Neuronal stem cell (in vitro differentiated cells): Measurements from ENCODE around the gene CIART.

Experiments used
- DNase-seq: peaks from one replicate; pipeline ENCODE4 v3.0.0-alpha.2; 2013; ENCODE audit warnings: low spot score
- H2AFZ ChIP-seq: one replicate; pipeline ENCODE4 v1.6.1; 2013; ENCODE audit warnings: mild to moderate bottlenecking, low read length, inconsistent platforms
- H2AK5ac ChIP-seq: 2 replicates; pipeline ENCODE4 v1.6.1; 2013; ENCODE audit warnings: low read depth, mild to moderate bottlenecking, inconsistent platforms, low read length, moderate library complexity, mixed read lengths
- H2BK120ac ChIP-seq: 2 replicates; pipeline ENCODE4 v1.6.1; 2013; ENCODE audit warnings: low read depth, mild to moderate bottlenecking, inconsistent platforms, low read length, moderate library complexity, mixed read lengths
- H2BK12ac ChIP-seq: one replicate; pipeline ENCODE4 v1.6.1; 2013; ENCODE audit warnings: low read length, inconsistent platforms
- H2BK15ac ChIP-seq: 2 replicates; pipeline ENCODE4 v1.6.1; 2013; ENCODE audit warnings: mild to moderate bottlenecking, low read length, inconsistent platforms, mixed read lengths
- H2BK5ac ChIP-seq: one replicate; pipeline ENCODE4 v1.6.1; 2013; ENCODE audit warnings: inconsistent platforms, mild to moderate bottlenecking, low read length, moderate library complexity
- H3K14ac ChIP-seq: one replicate; pipeline ENCODE4 v1.6.1; 2013; ENCODE audit warnings: low read length, inconsistent platforms
- H3K18ac ChIP-seq: 2 replicates; pipeline ENCODE4 v1.6.1; 2013; ENCODE audit warnings: low read length, inconsistent platforms
- H3K23ac ChIP-seq: 2 replicates; pipeline ENCODE4 v1.6.1; 2013; ENCODE audit warnings: low read depth, mild to moderate bottlenecking, mixed read lengths, low read length, inconsistent platforms; ENCODE audit not compliant: poor library complexity
- H3K27ac ChIP-seq: replicated peaks from 3 replicates; pipeline ENCODE4 v1.5.1; 2013; ENCODE audit warnings: low read length, inconsistent platforms
- H3K27me3 ChIP-seq, 3 experiments: 2 replicates each; pipeline ENCODE4 v1.6.1; 2013; ENCODE audit warnings: low read length in 3 of 3, mild to moderate bottlenecking in 2 of 3, inconsistent platforms in 1 of 3, low read depth in 1 of 3, mixed read lengths in 1 of 3, moderate library complexity in 1 of 3; ENCODE audit not compliant: control insufficient read depth in 3 of 3, insufficient read depth in 3 of 3
- H3K36me3 ChIP-seq, 2 donors: replicated peaks in 1 of 2; 2 replicates each; pipeline ENCODE4 v1.6.1; 2013; ENCODE audit warnings: low read length in 2 of 2; ENCODE audit not compliant: control insufficient read depth in 2 of 2, insufficient read depth in 2 of 2
- H3K4ac ChIP-seq: 2 replicates; pipeline ENCODE4 v1.6.1; 2013; ENCODE audit warnings: inconsistent platforms, mild to moderate bottlenecking, low read length, moderate library complexity
- H3K4me1 ChIP-seq, 2 donors: 1 replicate in 1 of 2; 2 replicates in 1 of 2; pipeline ENCODE4 v1.6.1; 2013; ENCODE audit warnings: low read length in 2 of 2, low read depth in 1 of 2; ENCODE audit not compliant: control insufficient read depth in 2 of 2, insufficient read depth in 1 of 2
- H3K4me2 ChIP-seq: one replicate; pipeline ENCODE4 v1.6.1; 2013; ENCODE audit warnings: mild to moderate bottlenecking, low read length, inconsistent platforms; ENCODE audit not compliant: insufficient read depth, poor library complexity, severe bottlenecking
- H3K4me3 ChIP-seq, 2 donors: 2 replicates each; pipeline ENCODE4 v1.5.1; 2013; ENCODE audit warnings: low read length in 2 of 2, mild to moderate bottlenecking in 2 of 2, inconsistent platforms in 1 of 2, moderate library complexity in 1 of 2
- H3K79me1 ChIP-seq: one replicate; pipeline ENCODE4 v1.6.1; 2013; ENCODE audit warnings: low read depth, mild to moderate bottlenecking, inconsistent platforms, low read length, moderate library complexity
- H3K9ac ChIP-seq: one replicate; pipeline ENCODE4 v1.6.1; 2013; ENCODE audit warnings: mild to moderate bottlenecking, low read depth, low read length, inconsistent platforms; ENCODE audit not compliant: poor library complexity
- H3K9me3 ChIP-seq, 2 donors: replicated peaks in 1 of 2; 2 replicates each; pipeline versions ENCODE3 to v1.6.1; 2013; ENCODE audit warnings: low read length in 2 of 2, mild to moderate bottlenecking in 2 of 2, inconsistent platforms in 1 of 2, low read depth in 1 of 2, mixed read lengths in 1 of 2, moderate library complexity in 1 of 2; ENCODE audit not compliant: control insufficient read depth in 2 of 2, insufficient read depth in 1 of 2
- H4K8ac ChIP-seq: one replicate; pipeline ENCODE4 v1.6.1; 2013; ENCODE audit warnings: low read depth, mild to moderate bottlenecking, inconsistent platforms, low read length, moderate library complexity
- H4K91ac ChIP-seq: one replicate; pipeline ENCODE4 v1.6.1; 2013; ENCODE audit warnings: low read length, low read depth, mild to moderate bottlenecking, inconsistent platforms; ENCODE audit not compliant: poor library complexity
- WGBS, 2 donors: extraction: QIAGEN DNeasy Blood & Tissue Kit; methylation state at CpG; one replicate each; pipeline ENCODE4 v1.1.7; 2013; ENCODE audit warnings: missing lambda C conversion rate in 2 of 2, mixed read lengths in 1 of 2; ENCODE audit not compliant: insufficient read length in 2 of 2, insufficient replicate concordance in 1 of 2; ENCODE audit errors: extremely low coverage in 2 of 2; 5-methylcytosine and 5-hydroxymethylcytosine counted together

Gene CIART

DNA sequence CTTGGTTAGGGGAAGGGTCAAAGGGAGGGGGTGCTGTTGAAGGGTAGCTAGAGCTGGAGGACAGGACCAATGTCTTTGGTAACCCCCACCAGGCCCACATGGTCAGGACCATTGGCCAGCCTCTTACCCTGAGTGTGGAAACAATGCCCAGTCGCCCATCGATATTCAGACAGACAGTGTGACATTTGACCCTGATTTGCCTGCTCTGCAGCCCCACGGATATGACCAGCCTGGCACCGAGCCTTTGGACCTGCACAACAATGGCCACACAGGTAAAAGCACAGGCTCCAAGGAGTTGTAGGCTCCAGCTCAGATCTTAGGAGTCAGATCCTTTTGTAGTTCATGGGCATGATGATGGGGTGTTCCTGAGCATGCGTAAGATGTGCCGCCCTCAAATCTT is 21.0 kb upstream of the CIART start:
- Histone ChIP-seq H4K91ac (no peak overlapping the region), H2BK15ac (no peak overlapping the region), H2BK120ac (no peak overlapping the region), H3K79me1 (peaks cover 7% of the 10 kb centered on the region), H2BK12ac (peak overlapping the region; percentile 18), H3K36me3 (peaks cover 34 to 60% of the 10 kb centered on the region in 2 donors), H2AK5ac (no peak overlapping the region), H3K27me3 (no peaks in the 10 kb centered on the region), H3K9ac (no peak overlapping the region), H3K14ac (no peak overlapping the region), H3K9me3 (no peaks in the 10 kb centered on the region), H2BK5ac (no peak overlapping the region), H4K8ac (no peak overlapping the region), H3K4me2 (no peak overlapping the region), H3K23ac (no peak overlapping the region), H3K4me3 (no peak overlapping the region), H2AFZ (no peak overlapping the region), H3K4me1 (peaks cover 18% of the 10 kb centered on the region in 2 donors), H3K27ac (no peak overlapping the region), H3K4ac (no peak overlapping the region), H3K18ac (no peak overlapping the region)
- DNase-seq, result no peak
- WGBS, 2 donors, result no CpG with 5 or more reads among the region's 6 CpGs

DNA sequence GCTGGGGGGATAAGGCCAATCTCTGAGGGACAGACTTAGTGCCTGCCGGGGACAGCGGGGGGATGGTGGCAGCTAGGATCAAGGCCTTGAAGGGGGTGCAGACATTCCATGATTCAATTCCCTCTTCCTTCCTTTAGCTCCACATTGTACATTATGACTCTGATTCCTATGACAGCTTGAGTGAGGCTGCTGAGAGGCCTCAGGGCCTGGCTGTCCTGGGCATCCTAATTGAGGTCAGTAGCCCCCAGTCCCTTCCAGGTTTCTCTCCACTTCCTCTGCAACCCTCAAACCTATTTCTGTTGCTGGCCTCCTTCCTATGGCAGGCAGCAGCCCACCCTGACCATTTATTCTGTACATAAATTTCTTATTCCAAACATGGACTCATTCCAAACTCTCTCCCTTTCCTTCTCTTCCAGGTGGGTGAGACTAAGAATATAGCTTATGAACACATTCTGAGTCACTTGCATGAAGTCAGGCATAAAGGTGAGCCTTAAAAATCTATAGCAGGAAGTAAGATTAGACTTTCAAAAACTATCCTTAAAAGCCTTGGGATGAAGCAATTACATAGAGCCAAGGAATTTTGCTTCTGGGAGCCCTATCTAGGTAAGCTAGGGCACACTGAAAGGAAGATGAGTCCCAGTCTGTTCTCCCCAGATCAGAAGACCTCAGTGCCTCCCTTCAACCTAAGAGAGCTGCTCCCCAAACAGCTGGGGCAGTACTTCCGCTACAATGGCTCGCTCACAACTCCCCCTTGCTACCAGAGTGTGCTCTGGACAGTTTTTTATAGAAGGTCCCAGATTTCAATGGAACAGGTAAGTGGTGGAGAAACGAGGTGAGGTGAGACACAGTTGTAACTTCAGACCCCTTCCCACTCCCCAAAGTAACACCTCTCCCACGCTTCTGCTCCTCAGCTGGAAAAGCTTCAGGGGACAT is 19.7 kb upstream of the CIART start:
- DNase-seq, result no peak
- H3K4me1 ChIP-seq, result peaks cover 13 to 20% of the 10 kb centered on the region in 2 donors
- no peak overlapping the region for H2BK120ac ChIP-seq
- no peak overlapping the region for H3K23ac ChIP-seq
- H3K27me3 ChIP-seq, result no peaks in the 10 kb centered on the region
- H3K4ac ChIP-seq, result no peak overlapping the region
- no peak overlapping the region for H2BK15ac ChIP-seq
- H3K4me3 ChIP-seq, result no peak overlapping the region
- no peak overlapping the region for H2AFZ ChIP-seq
- no CpG with 5 or more reads among the region's 6 CpGs for WGBS, 2 donors
- H2BK5ac ChIP-seq, result no peak overlapping the region
- H3K9ac ChIP-seq, result no peak overlapping the region
- no peak overlapping the region for H3K4me2 ChIP-seq
- H2AK5ac ChIP-seq, result no peak overlapping the region
- no peak overlapping the region for H4K8ac ChIP-seq
- H4K91ac ChIP-seq, result no peak overlapping the region
- no peak overlapping the region for H3K14ac ChIP-seq
- no peak overlapping the region for H3K27ac ChIP-seq
- peaks cover 43 to 73% of the 10 kb centered on the region in 2 donors for H3K36me3 ChIP-seq
- no peaks in the 10 kb centered on the region for H3K9me3 ChIP-seq
- H2BK12ac ChIP-seq, result no peak overlapping the region
- H3K18ac ChIP-seq, result no peak overlapping the region
- H3K79me1 ChIP-seq, result peaks cover 9% of the 10 kb centered on the region

DNA sequence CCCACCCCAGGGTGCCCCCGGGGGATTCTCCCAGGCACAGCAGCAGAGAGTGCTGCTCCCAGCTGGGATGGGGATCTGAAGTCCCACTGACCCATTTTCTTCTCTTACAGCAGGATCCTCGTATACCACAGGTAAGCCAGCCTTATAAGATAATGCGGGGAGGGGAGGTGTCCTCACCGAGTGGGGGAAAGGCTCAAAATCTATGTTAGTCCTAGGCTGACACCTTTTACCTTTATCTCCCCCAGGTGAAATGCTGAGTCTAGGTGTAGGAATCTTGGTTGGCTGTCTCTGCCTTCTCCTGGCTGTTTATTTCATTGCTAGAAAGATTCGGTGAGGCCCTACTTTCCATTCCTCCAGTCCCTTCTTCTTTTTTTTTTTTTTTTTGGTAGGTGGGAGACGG is 18.8 kb upstream of the CIART start:
- WGBS, 2 donors, result no CpG with 5 or more reads among the region's 6 CpGs
- Histone ChIP-seq H3K9ac (no peak overlapping the region), H2AK5ac (no peak overlapping the region), H3K27me3 (no peaks in the 10 kb centered on the region), H2BK12ac (no peak overlapping the region), H3K4ac (no peak overlapping the region), H3K4me3 (no peak overlapping the region), H2BK15ac (no peak overlapping the region), H3K4me2 (no peak overlapping the region), H4K91ac (no peak overlapping the region), H2BK120ac (no peak overlapping the region), H3K36me3 (peaks cover 43 to 75% of the 10 kb centered on the region in 2 donors), H3K27ac (no peak overlapping the region), H3K9me3 (no peaks in the 10 kb centered on the region), H3K14ac (no peak overlapping the region), H2BK5ac (no peak overlapping the region), H3K79me1 (peaks cover 17% of the 10 kb centered on the region), H3K4me1 (peaks cover 17 to 20% of the 10 kb centered on the region in 2 donors), H3K23ac (no peak overlapping the region), H2AFZ (no peak overlapping the region), H3K18ac (no peak overlapping the region), H4K8ac (no peak overlapping the region)
- DNase-seq, result no peak

DNA sequence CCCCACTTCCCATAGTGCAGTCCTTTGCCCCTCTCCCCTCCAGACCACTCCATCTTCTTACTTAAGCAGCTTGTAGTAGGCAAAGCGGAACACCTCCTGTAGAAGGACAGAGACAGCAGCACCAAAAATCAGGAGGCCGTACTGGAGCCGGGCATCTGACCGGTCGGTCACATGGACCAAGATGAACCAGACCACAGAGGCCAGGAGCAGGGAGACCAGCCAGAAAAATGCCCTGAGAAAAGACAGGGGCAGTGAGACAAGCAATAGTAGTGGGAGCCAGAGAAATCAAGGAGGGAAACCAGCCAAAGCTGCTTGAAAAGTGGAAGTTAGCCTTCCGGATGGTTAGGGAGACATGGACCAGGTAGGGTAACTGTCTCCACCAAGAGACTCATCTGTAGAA is 14.5 kb upstream of the CIART start:
- Histone ChIP-seq H3K36me3 (peaks cover 30 to 48% of the 10 kb centered on the region in 2 donors), H4K8ac (no peak overlapping the region), H2BK12ac (no peak overlapping the region), H2BK15ac (no peak overlapping the region), H3K27ac (no peak overlapping the region), H3K9ac (peak overlapping the region; percentile 95), H2BK120ac (no peak overlapping the region), H3K27me3 (no peaks in the 10 kb centered on the region), H3K23ac (peak overlapping the region; percentile 14), H3K4me2 (peak overlapping the region; percentile 92), H3K14ac (no peak overlapping the region), H2AFZ (no peak overlapping the region), H3K18ac (no peak overlapping the region), H3K9me3 (no peaks in the 10 kb centered on the region), H2BK5ac (no peak overlapping the region), H4K91ac (no peak overlapping the region), H2AK5ac (peak overlapping the region; percentile 18), H3K4ac (no peak overlapping the region), H3K79me1 (peaks cover 10% of the 10 kb centered on the region), H3K4me1 (peaks cover 11 to 12% of the 10 kb centered on the region in 2 donors), H3K4me3 (peak overlapping the region; percentile 85 to 95)
- DNase-seq, result no peak
- WGBS, 2 donors, result no CpG with 5 or more reads among the region's 6 CpGs
